Thyroid gland (tissue), 4 donors: ENCODE data around the gene FADS1. TPM values are rescaled to one million over a fixed set of nuclear protein-coding genes. Genes with fewer than 3 reads are reported as not detected.

Source experiments
- DNase-seq, 2 donors: peaks; one replicate each; pipeline ENCODE4 v3.0.0-alpha.2; 2019
- H3K27ac ChIP-seq, 3 donors: fragments of 200-600 bp; sonication (generic); 1 replicate in 2 of 3; 2 replicates in 1 of 3; pipeline ENCODE4 v1.5.1; 2016 to 2019; ENCODE audit warnings: mild to moderate bottlenecking in 1 of 3, moderate library complexity in 1 of 3
- H3K27me3 ChIP-seq: fragments of 200-600 bp; sonication (generic); one replicate; pipeline ENCODE4 v1.5.1; 2019
- H3K36me3 ChIP-seq, 2 donors: fragments of 200-600 bp; sonication (generic); one replicate each; pipeline ENCODE4 v1.5.1; 2016 to 2019
- H3K4me1 ChIP-seq, 2 donors: fragments of 200-600 bp; sonication (generic); one replicate each; pipeline ENCODE4 v1.5.1; 2017 to 2019
- H3K4me3 ChIP-seq, 3 donors: fragments of 200-600 bp; sonication (generic); replicated peaks in 1 of 3; 1 replicate in 2 of 3; 2 replicates in 1 of 3; pipeline ENCODE4 v1.5.1; 2016; ENCODE audit warnings: mild to moderate bottlenecking in 1 of 3
- H3K9me3 ChIP-seq: fragments of 200-600 bp; sonication (generic); one replicate; pipeline ENCODE4 v1.5.1; 2017
- CTCF ChIP-seq, 6 experiments: fragments of 200-600 bp in 3 of 6; fragments of 450-650 bp in 3 of 6; sonication (generic) in 3 of 6; IDR thresholded peaks; one replicate each; pipeline ENCODE4 v1.5.1; 2016 to 2019; ENCODE audit warnings: antibody characterized with exemption in 6 of 6, mild to moderate bottlenecking in 2 of 6, inconsistent platforms in 1 of 6, moderate library complexity in 1 of 6
- POLR2A ChIP-seq, 2 donors: fragments of 450-650 bp; IDR thresholded peaks; one replicate each; pipeline ENCODE4 v1.6.1; 2017; ENCODE audit warnings: antibody characterized with exemption in 2 of 2, mild to moderate bottlenecking in 2 of 2, moderate library complexity in 1 of 2
- WGBS, 2 donors: methylation state at CpG; one replicate each; pipeline ENCODE4 v1.1.5; 2017; 5-methylcytosine and 5-hydroxymethylcytosine counted together
- intact Hi-C: fragments of 100-400 bp; cut with DNase I; formaldehyde crosslinking; loops from one replicate; pipeline ENCODE4 v1.15.1; 2023
- total RNA-seq, 4 donors: library from RNA; depleted of rRNA; stranded (reverse); fragments of >200 nt; gene quantifications; one replicate each; pipeline ENCODE4 v1.2.3, GENCODE V29; 2016

The FADS1 gene
- total RNA-seq, 4 donors from 2014 or later = 6.8 to 17.3 (median 13.9) TPM

GRCh38 chr11:61754534-61755482, 62.0 kb downstream of the FADS1 start:
- TF ChIP-seq CTCF (IDR thresholded peaks at IDR 0.05) = no peak
- TF ChIP-seq POLR2A (IDR thresholded peaks at IDR 0.05) = no peak
- 82 to 94% methylated on average over 15 to 23 of the region's 31 CpGs for WGBS, 2 donors
- Histone ChIP-seq H3K27me3 (no peaks in the 10 kb centered on the region), H3K4me1 (peaks cover 5 to 8% of the 10 kb centered on the region in 2 donors), H3K9me3 (no peaks in the 10 kb centered on the region), H3K4me3 (no peak overlapping the region), H3K36me3 (no peaks in the 10 kb centered on the region), H3K27ac (no peak overlapping the region)
- DNase-seq = no peak
- intact Hi-C loops = no loop called here

GRCh38 chr11:61753672-61754071, 63.1 kb downstream of the FADS1 start:
- intact Hi-C loops = no loop called here
- no peaks in the 10 kb centered on the region for H3K9me3 ChIP-seq
- no peak for DNase-seq
- H3K36me3 ChIP-seq = no peaks in the 10 kb centered on the region
- peaks cover 5 to 8% of the 10 kb centered on the region in 2 donors for H3K4me1 ChIP-seq
- H3K4me3 ChIP-seq = no peak overlapping the region
- TF ChIP-seq POLR2A (IDR thresholded peaks at IDR 0.05) (no peak), CTCF (IDR thresholded peaks at IDR 0.05) (no peak)
- H3K27ac ChIP-seq = no peak overlapping the region
- WGBS, 2 donors = 82 to 83% methylated on average over 5 of the region's 5 CpGs
- H3K27me3 ChIP-seq = no peaks in the 10 kb centered on the region

DNA sequence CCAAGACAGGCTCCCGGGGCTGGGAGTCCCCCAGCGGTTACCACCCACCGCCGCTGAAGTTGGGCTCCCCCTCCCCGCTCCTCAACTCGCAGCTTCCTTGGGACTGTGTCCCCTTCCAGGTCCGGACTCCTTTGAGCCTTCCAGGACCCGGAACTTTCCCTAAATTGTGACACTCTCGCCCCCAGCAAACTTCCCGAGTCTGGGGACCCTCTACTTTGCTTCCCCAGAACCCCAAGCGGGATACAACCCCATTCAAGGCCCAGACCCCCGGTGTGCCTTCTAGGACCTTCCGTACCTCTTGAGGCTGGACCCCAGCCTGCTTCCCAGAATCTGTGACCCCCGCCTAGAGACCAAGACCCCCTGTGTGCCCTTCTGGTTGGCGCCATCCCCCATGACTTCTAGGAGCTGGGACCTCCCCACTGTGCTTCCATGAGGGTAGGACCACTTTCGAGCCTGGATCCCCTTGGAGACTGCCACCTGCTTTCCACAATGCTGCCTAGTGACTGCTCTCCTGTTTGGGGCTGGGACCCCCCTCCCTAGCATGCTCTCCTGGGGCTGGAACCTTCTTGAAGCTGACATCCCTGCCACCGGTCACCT, 63.8 kb downstream of the FADS1 start:
- H3K4me3 ChIP-seq = peak overlapping the region in 1 of 3 donors; percentile 23
- no peaks in the 10 kb centered on the region for H3K27me3 ChIP-seq
- H3K36me3 ChIP-seq = no peaks in the 10 kb centered on the region
- DNase-seq = no peak
- no peaks in the 10 kb centered on the region for H3K9me3 ChIP-seq
- TF ChIP-seq POLR2A (IDR thresholded peaks at IDR 0.05) (no peak), CTCF (IDR thresholded peaks at IDR 0.05) (no peak)
- H3K4me1 ChIP-seq = peaks cover 5 to 11% of the 10 kb centered on the region in 2 donors
- intact Hi-C loops = no loop called here
- no peak overlapping the region for H3K27ac ChIP-seq
- 42 to 55% methylated on average over 14 to 17 of the region's 17 CpGs for whole genome bisulfite sequencing, 2 donors

GRCh38 chr11:61752117-61752924, 64.5 kb downstream of the FADS1 start, which contains the start of gene MYRF:
Gene MYRF (plus strand): TSS chr11:61752636. CDS start chr11:61752745, 109 bp downstream.
- H3K27me3 ChIP-seq = no peaks in the 10 kb centered on the region
- H3K4me3 ChIP-seq = peak within 1 kb of the TSS in 1 of 3 donors; percentile 23
- H3K36me3 ChIP-seq = no peaks in the 10 kb centered on the region
- no peak for TF ChIP-seq POLR2A (IDR thresholded peaks at IDR 0.05)
- peak in 3 of 6 experiments; percentile 58 to 74 (median 60) for TF ChIP-seq CTCF (IDR thresholded peaks at IDR 0.05)
- WGBS, 2 donors = 6 to 8% methylated on average over 8 to 12 of the region's 93 CpGs
- intact Hi-C loops = no loop called here
- no peaks in the 10 kb centered on the region for H3K9me3 ChIP-seq
- H3K4me1 ChIP-seq = peaks cover 5 to 14% of the 10 kb centered on the region in 2 donors
- H3K27ac ChIP-seq = no peak within 1 kb of the TSS
- peak; percentile 52 to 58 for DNase-seq
